ENCODE data around the gene SCT. TPM values are rescaled to one million over a fixed set of nuclear protein-coding genes. Genes with fewer than 3 reads are reported as not detected.

The SCT gene
- total RNA-seq, 1 experiment from 2014 or later, result 2.3 TPM

- no peak overlapping the region for H3K4me3 Mint-ChIP-seq
- POLR2A ChIA-PET, result no interaction called here
- H3K9me3 Mint-ChIP-seq, result no peaks in the 10 kb centered on the region
- DNase-seq (ENCODE audit: low spot score) (no peak), ATAC-seq (no peak)
- TF ChIP-seq ZNF232 (CRISPR knock-in tag; IDR thresholded peaks at IDR 0.05) (no peak), ZMAT4 (CRISPR knock-in tag; IDR thresholded peaks at IDR 0.05) (no peak), ZNF396 (CRISPR knock-in tag; IDR thresholded peaks at IDR 0.05; ENCODE audit: borderline replicate concordance) (no peak), PRRX2 (CRISPR knock-in tag; IDR thresholded peaks at IDR 0.05) (no peak), JUN (CRISPR knock-in tag; IDR thresholded peaks at IDR 0.05) (no peak), CTCF (IDR thresholded peaks at IDR 0.05) (no peak), ATF1 (CRISPR knock-in tag; IDR thresholded peaks at IDR 0.05) (no peak)
- CTCF ChIA-PET, result no interaction called here
- H3K36me3 Mint-ChIP-seq, result no peaks in the 10 kb centered on the region
- peaks cover 16% of the 10 kb centered on the region for H3K27me3 Mint-ChIP-seq (ENCODE audit: low read depth)
- no peak overlapping the region for H3K27ac Mint-ChIP-seq
- 0 out of 2 replicates have a peak, but pooled peaks cover 4% of the 10 kb centered on the region for H3K4me1 Mint-ChIP-seq
Observed at GRCh38 chr11:623349-623869, 3.6 kb downstream of the SCT start.

GRCh38 chr11:621838-622237 lies 5.1 kb downstream of the SCT start:
- POLR2A ChIA-PET, result no interaction called here
- Mint-ChIP-seq H3K36me3 (no peaks in the 10 kb centered on the region), H3K4me3 (no peak overlapping the region), H3K4me1 (no peaks in the 10 kb centered on the region), H3K27ac (no peak overlapping the region), H3K9me3 (no peaks in the 10 kb centered on the region), H3K27me3 (ENCODE audit: low read depth) (peaks cover 5% of the 10 kb centered on the region; the same call in 1 of the 2 replicates)
- CTCF ChIA-PET, result interaction anchor here (0.7 kb wide), 2 partner anchors 53 to 65 kb away, joined by 3 read pairs; no protein-coding TSS in a partner anchor
- TF ChIP-seq CBFB (CRISPR knock-in tag; IDR thresholded peaks at IDR 0.05; ENCODE audit: low read depth) (no peak), GABPB1 (CRISPR knock-in tag; IDR thresholded peaks at IDR 0.05) (no peak), FOXP4 (CRISPR knock-in tag; IDR thresholded peaks at IDR 0.05) (no peak), NFYB (CRISPR knock-in tag; conservative IDR thresholded peaks at IDR 0.05; ENCODE audit: low read depth) (no peak), ESRRA (CRISPR knock-in tag; IDR thresholded peaks at IDR 0.05; ENCODE audit: borderline replicate concordance) (no peak), ZNF263 (CRISPR knock-in tag; IDR thresholded peaks at IDR 0.05; ENCODE audit: low read depth) (no peak), AFF4 (CRISPR knock-in tag; IDR thresholded peaks at IDR 0.05; ENCODE audit: borderline replicate concordance) (no peak), ZNF138 (CRISPR knock-in tag; conservative IDR thresholded peaks at IDR 0.05) (no peak), ZNF219 (CRISPR knock-in tag; IDR thresholded peaks at IDR 0.05; ENCODE audit: borderline replicate concordance) (no peak), ZBTB43 (CRISPR knock-in tag; IDR thresholded peaks at IDR 0.05) (no peak), IRF1 (CRISPR knock-in tag; IDR thresholded peaks at IDR 0.05) (no peak), JAZF1 (CRISPR knock-in tag; IDR thresholded peaks at IDR 0.05) (no peak), JUN (CRISPR knock-in tag; IDR thresholded peaks at IDR 0.05) (no peak), TEAD1 (CRISPR knock-in tag; IDR thresholded peaks at IDR 0.05) (no peak), E2F4 (CRISPR knock-in tag; IDR thresholded peaks at IDR 0.05; ENCODE audit: borderline replicate concordance, low read depth) (no peak), NR1H2 (CRISPR knock-in tag; IDR thresholded peaks at IDR 0.05) (no peak), ZMAT4 (CRISPR knock-in tag; IDR thresholded peaks at IDR 0.05) (no peak), MLX (CRISPR knock-in tag; IDR thresholded peaks at IDR 0.05) (no peak)
- ATAC-seq, result no peak
- no peak for DNase-seq (ENCODE audit: low spot score)

All from WTC11 (cell line).